Ishikawa (cell line): ENCODE data around the gene ISOC1.

Experiments
- CEBPB ChIP-seq: IDR thresholded peaks from 2 replicates; pipeline ENCODE4 v1.6.1; 2012
- CREB1 ChIP-seq: IDR thresholded peaks from 2 replicates; pipeline ENCODE4 v1.6.1; 2012; ENCODE audit warnings: low read depth
- EP300 ChIP-seq: IDR thresholded peaks from 2 replicates; pipeline ENCODE4 v1.6.1; 2012; ENCODE audit warnings: borderline replicate concordance
- NFIC ChIP-seq: IDR thresholded peaks from 2 replicates; pipeline ENCODE4 v1.6.1; 2012
- REST ChIP-seq: IDR thresholded peaks from 2 replicates; pipeline ENCODE4 v1.6.1; 2012; ENCODE audit warnings: low read depth, mild to moderate bottlenecking
- TAF1 ChIP-seq: IDR thresholded peaks from 2 replicates; pipeline ENCODE4 v1.6.1; 2012; ENCODE audit warnings: low read depth, mild to moderate bottlenecking
- TEAD4 ChIP-seq: IDR thresholded peaks from 2 replicates; pipeline ENCODE4 v1.6.1; 2012
- ZBTB7A ChIP-seq: IDR thresholded peaks from 2 replicates; pipeline ENCODE4 v1.6.1; 2012; ENCODE audit warnings: low read depth

GRCh38 chr5:129155876-129156275 is 61.3 kb downstream of the ISOC1 start:
- no peak for TF ChIP-seq TEAD4
- no peak for TF ChIP-seq NFIC
- TF ChIP-seq REST, result no peak
- no peak for TF ChIP-seq ZBTB7A
- no peak for TF ChIP-seq TAF1
- no peak for TF ChIP-seq CEBPB
- no peak for TF ChIP-seq CREB1
- no peak for TF ChIP-seq EP300
